Measurements from ENCODE around the gene PADI6.

Gene PADI6

GRCh38 chr1:17348593-17349234, 23.3 kb upstream of the PADI6 start:
- Histone ChIP-seq H3K27ac (ENCODE audit: low read depth, low read length) (no peak overlapping the region), H3K27me3 (ENCODE audit: control insufficient read depth, low read length) (peaks cover 7% of the 10 kb centered on the region; the same call in 1 of the 2 replicates), H3K4me1 (ENCODE audit: control insufficient read depth, low read length) (no peaks in the 10 kb centered on the region), H3K36me3 (ENCODE audit: control insufficient read depth, low read length) (no peaks in the 10 kb centered on the region), H3F3A (ENCODE audit: control insufficient read depth, insufficient read depth) (no peaks in the 10 kb centered on the region), H3K9me3 (ENCODE audit: control insufficient read depth, insufficient read depth, low read length) (no peaks in the 10 kb centered on the region), H3K4me3 (ENCODE audit: low read length) (no peak overlapping the region), H3K9me2 (replicated peaks; ENCODE audit: control insufficient read depth, low read length) (no peaks in the 10 kb centered on the region), H3K79me2 (ENCODE audit: control insufficient read depth, low read length) (no peaks in the 10 kb centered on the region), H4K20me1 (ENCODE audit: control insufficient read depth, insufficient read depth, low read depth, low read length) (no peaks in the 10 kb centered on the region), H3K4me2 (ENCODE audit: low read length) (no peak overlapping the region)
- TF ChIP-seq CTCF (IDR thresholded peaks at IDR 0.05; ENCODE audit: low read depth, low read length, poor library complexity, severe bottlenecking) (no peak), EZH2phosphoT487 (IDR thresholded peaks at IDR 0.05; ENCODE audit: borderline replicate concordance, low read length) (no peak)

GRCh38 chr1:17350083-17350482, 21.9 kb upstream of the PADI6 start:
- no peaks in the 10 kb centered on the region for H3F3A ChIP-seq (ENCODE audit: control insufficient read depth, insufficient read depth)
- no peaks in the 10 kb centered on the region for H3K9me3 ChIP-seq (ENCODE audit: control insufficient read depth, insufficient read depth, low read length)
- TF ChIP-seq EZH2phosphoT487 (IDR thresholded peaks at IDR 0.05; ENCODE audit: borderline replicate concordance, low read length), result no peak
- no peak for TF ChIP-seq CTCF (IDR thresholded peaks at IDR 0.05; ENCODE audit: low read depth, low read length, poor library complexity, severe bottlenecking)
- H3K4me1 ChIP-seq (ENCODE audit: control insufficient read depth, low read length), result no peaks in the 10 kb centered on the region
- H3K4me2 ChIP-seq (ENCODE audit: low read length), result no peak overlapping the region
- H4K20me1 ChIP-seq (ENCODE audit: control insufficient read depth, insufficient read depth, low read depth, low read length), result no peaks in the 10 kb centered on the region
- no peak overlapping the region for H3K27ac ChIP-seq (ENCODE audit: low read depth, low read length)
- no peaks in the 10 kb centered on the region for H3K79me2 ChIP-seq (ENCODE audit: control insufficient read depth, low read length)
- no peak overlapping the region for H3K4me3 ChIP-seq (ENCODE audit: low read length)
- peaks cover 7% of the 10 kb centered on the region; the same call in 1 of the 2 replicates for H3K27me3 ChIP-seq (ENCODE audit: control insufficient read depth, low read length)
- H3K9me2 ChIP-seq (replicated peaks; ENCODE audit: control insufficient read depth, low read length), result no peaks in the 10 kb centered on the region
- no peaks in the 10 kb centered on the region for H3K36me3 ChIP-seq (ENCODE audit: control insufficient read depth, low read length)

- no peaks in the 10 kb centered on the region for H3F3A ChIP-seq (ENCODE audit: control insufficient read depth, insufficient read depth)
- TF ChIP-seq EZH2phosphoT487 (IDR thresholded peaks at IDR 0.05; ENCODE audit: borderline replicate concordance, low read length) (no peak), CTCF (IDR thresholded peaks at IDR 0.05; ENCODE audit: low read depth, low read length, poor library complexity, severe bottlenecking) (no peak)
- no peaks in the 10 kb centered on the region for H3K9me3 ChIP-seq (ENCODE audit: control insufficient read depth, insufficient read depth, low read length)
- no peaks in the 10 kb centered on the region for H3K79me2 ChIP-seq (ENCODE audit: control insufficient read depth, low read length)
- no peak overlapping the region for H3K27ac ChIP-seq (ENCODE audit: low read depth, low read length)
- H3K4me3 ChIP-seq (ENCODE audit: low read length), result no peak overlapping the region
- no peaks in the 10 kb centered on the region for H3K9me2 ChIP-seq (replicated peaks; ENCODE audit: control insufficient read depth, low read length)
- H3K36me3 ChIP-seq (ENCODE audit: control insufficient read depth, low read length), result no peaks in the 10 kb centered on the region
- no peaks in the 10 kb centered on the region for H3K4me1 ChIP-seq (ENCODE audit: control insufficient read depth, low read length)
- H3K27me3 ChIP-seq (ENCODE audit: control insufficient read depth, low read length), result peaks cover 7% of the 10 kb centered on the region; the same call in 1 of the 2 replicates
- no peak overlapping the region for H3K4me2 ChIP-seq (ENCODE audit: low read length)
- H4K20me1 ChIP-seq (ENCODE audit: control insufficient read depth, insufficient read depth, low read depth, low read length), result no peaks in the 10 kb centered on the region
These were observed 21.0 kb upstream of the PADI6 start for GRCh38 chr1:17350928-17351446.
